Measurements from ENCODE around the gene USP6NL. TPM values are rescaled to one million over a fixed set of nuclear protein-coding genes. Genes with fewer than 3 reads are reported as not detected.
A peak's percentile ranks its signal among the peaks of the same experiment; 100 is the strongest.

Gene USP6NL
- total and polyA plus RNA-seq, 10 of the 15 experiments (the other 5 are each of a cell fraction or from before 2014, with no cell fraction given), result 4.0 to 27.7 (median 18.2) TPM

DNA sequence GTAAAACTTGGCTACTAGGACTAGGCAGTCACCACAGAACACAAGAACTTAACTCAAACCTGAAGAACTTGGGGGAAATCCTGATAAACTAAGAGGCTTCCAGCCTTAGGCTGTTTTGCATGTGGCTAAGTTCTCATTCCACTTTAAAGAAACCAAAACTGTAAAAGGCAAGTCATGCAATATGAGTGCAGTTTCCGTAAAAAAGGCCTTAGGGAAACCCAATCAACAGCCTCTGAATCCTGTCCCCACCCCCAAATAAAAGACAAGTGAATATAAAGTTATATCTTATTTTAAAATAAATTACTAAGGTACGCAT is 95.1 kb downstream of the USP6NL start:
- H3K27me3 ChIP-seq (replicated peaks in 1 of 2; ENCODE audit: control insufficient read depth in 2 of 2, insufficient read depth in 2 of 2, low read length in 1 of 2), result no peaks in the 10 kb centered on the region
- peaks cover 0 to 18% of the 10 kb centered on the region in 2 experiments; a peak in 1 of 4 replicates for H3K36me3 ChIP-seq (ENCODE audit: control insufficient read depth in 2 of 2, insufficient read depth in 2 of 2, low read length in 1 of 2)
- H2AFZ ChIP-seq (ENCODE audit: control insufficient read depth, low read depth, low read length), result no peak overlapping the region
- ChIA-PET CTCF (interaction anchor here (0.8 to 3.9 kb wide), 19 partner anchors 9 to 273 kb away, joined by 3 to 125 read pairs (median 4); no protein-coding TSS in a partner anchor), RAD21 (ENCODE audit: unreplicated experiment) (interaction anchor here (0.8 to 3.5 kb wide), 9 partner anchors 16 to 242 kb away, joined by 3 to 56 read pairs (median 5); no protein-coding TSS in a partner anchor), SMC1A (ENCODE audit: uncharacterized antibody, unreplicated experiment) (interaction anchor here (1.4 to 4.4 kb wide), 10 partner anchors 9 to 244 kb away, joined by 4 to 67 read pairs (median 6); no protein-coding TSS in a partner anchor), POLR2A (no interaction called here)
- DNase-seq (ENCODE audit: low read depth, low spot score) (peak; percentile 67), ATAC-seq (peak; percentile 84), FAIRE-seq (no peak)
- H3K9me3 ChIP-seq (replicated peaks; ENCODE audit: control insufficient read depth, insufficient read depth, low read length), result no peaks in the 10 kb centered on the region
- H3K27ac ChIP-seq (ENCODE audit: control insufficient read depth, insufficient read depth), result peak overlapping the region; percentile 80
- intact Hi-C loops (cut with micrococcal nuclease; ENCODE audit: unreplicated experiment) (loop anchor here (2.0 kb wide), 3 partner anchors 86 to 204 kb away; no protein-coding TSS in a partner anchor), in situ Hi-C loops (cut with MboI) (loop anchor here (5.0 kb wide), 1 partner anchor 206 kb away; no protein-coding TSS in a partner anchor)
- H3K79me2 ChIP-seq (ENCODE audit: control insufficient read depth, insufficient read depth, low read length), result peaks cover 11% of the 10 kb centered on the region
- BruUV-seq (replicated peaks), result no TSS peak
- peak overlapping the region; percentile 38; the same call in 1 of the 2 replicates for H3K4me3 ChIP-seq
- no peak overlapping the region for H3K9ac ChIP-seq (ENCODE audit: control insufficient read depth, insufficient read depth, low read length)
- no peaks in the 10 kb centered on the region for H4K20me1 ChIP-seq (ENCODE audit: control insufficient read depth, insufficient read depth)
- 2% methylated on average over 2 of the region's 2 CpGs for WGBS (ENCODE audit: insufficient coverage, insufficient replicate concordance, low lambda C conversion rate, missing lambda C conversion rate)
- peak overlapping the region; percentile 58 for H3K4me2 ChIP-seq (ENCODE audit: control insufficient read depth, insufficient read depth)
- peaks cover 24% of the 10 kb centered on the region for H3K4me1 ChIP-seq (ENCODE audit: control insufficient read depth, insufficient read depth, low read length)
- TF ChIP-seq RELA (IDR thresholded peaks at IDR 0.05; ENCODE audit: borderline replicate concordance, partially characterized antibody) (no peak), TBL1XR1 (IDR thresholded peaks at IDR 0.05; ENCODE audit: low read depth, low read length) (no peak), POU2F2 (IDR thresholded peaks at IDR 0.05; ENCODE audit: borderline replicate concordance, low read depth, low read length) (peak; percentile 81; the same call in 2 of the 3 replicates), IRF4 (IDR thresholded peaks at IDR 0.05; ENCODE audit: low read depth, low read length) (peak; percentile 34; the same call in 1 of the 2 replicates), TCF7 (IDR thresholded peaks at IDR 0.05; ENCODE audit: borderline replicate concordance) (peak; percentile 61), CBX3 (IDR thresholded peaks at IDR 0.05; ENCODE audit: borderline replicate concordance, low read depth) (no peak), NFYB (IDR thresholded peaks at IDR 0.05; ENCODE audit: insufficient read depth, low read depth, low read length) (0 out of 2 replicates have a peak, but pooled peaks have one; percentile 45), ZSCAN29 (IDR thresholded peaks at IDR 0.05) (no peak), EED (IDR thresholded peaks at IDR 0.05; ENCODE audit: low read depth) (peak; percentile 78), IKZF1 (conservative IDR thresholded peaks at IDR 0.05) (peak; percentile 64), RUNX3 (IDR thresholded peaks at IDR 0.05; ENCODE audit: low read length) (peak; percentile 91), ETV6 (conservative IDR thresholded peaks at IDR 0.05 in 1 of 2, IDR thresholded peaks at IDR 0.05 in 1 of 2; ENCODE audit: borderline replicate concordance in 1 of 2, low read depth in 1 of 2) (peak in 1 of 2 experiments; percentile 61; a peak in 1 of 4 replicates), CREM (IDR thresholded peaks at IDR 0.05; ENCODE audit: low read depth) (0 out of 2 replicates have a peak, but pooled peaks have one; percentile 21), FOXM1 (IDR thresholded peaks at IDR 0.05; ENCODE audit: low read depth, low read length) (peak; percentile 45; the same call in 1 of the 2 replicates)
- TF ChIP-seq, protein P1, sequence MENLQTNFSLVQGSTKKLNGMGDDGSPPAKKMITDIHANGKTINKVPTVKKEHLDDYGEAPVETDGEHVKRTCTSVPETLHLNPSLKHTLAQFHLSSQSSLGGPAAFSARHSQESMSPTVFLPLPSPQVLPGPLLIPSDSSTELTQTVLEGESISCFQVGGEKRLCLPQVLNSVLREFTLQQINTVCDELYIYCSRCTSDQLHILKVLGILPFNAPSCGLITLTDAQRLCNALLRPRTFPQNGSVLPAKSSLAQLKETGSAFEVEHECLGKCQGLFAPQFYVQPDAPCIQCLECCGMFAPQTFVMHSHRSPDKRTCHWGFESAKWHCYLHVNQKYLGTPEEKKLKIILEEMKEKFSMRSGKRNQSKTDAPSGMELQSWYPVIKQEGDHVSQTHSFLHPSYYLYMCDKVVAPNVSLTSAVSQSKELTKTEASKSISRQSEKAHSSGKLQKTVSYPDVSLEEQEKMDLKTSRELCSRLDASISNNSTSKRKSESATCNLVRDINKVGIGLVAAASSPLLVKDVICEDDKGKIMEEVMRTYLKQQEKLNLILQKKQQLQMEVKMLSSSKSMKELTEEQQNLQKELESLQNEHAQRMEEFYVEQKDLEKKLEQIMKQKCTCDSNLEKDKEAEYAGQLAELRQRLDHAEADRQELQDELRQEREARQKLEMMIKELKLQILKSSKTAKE (IDR thresholded peaks at IDR 0.05; ENCODE audit: low read depth, poor library complexity, severe bottlenecking), result peak; percentile 45
- TF ChIP-seq, protein P2, sequence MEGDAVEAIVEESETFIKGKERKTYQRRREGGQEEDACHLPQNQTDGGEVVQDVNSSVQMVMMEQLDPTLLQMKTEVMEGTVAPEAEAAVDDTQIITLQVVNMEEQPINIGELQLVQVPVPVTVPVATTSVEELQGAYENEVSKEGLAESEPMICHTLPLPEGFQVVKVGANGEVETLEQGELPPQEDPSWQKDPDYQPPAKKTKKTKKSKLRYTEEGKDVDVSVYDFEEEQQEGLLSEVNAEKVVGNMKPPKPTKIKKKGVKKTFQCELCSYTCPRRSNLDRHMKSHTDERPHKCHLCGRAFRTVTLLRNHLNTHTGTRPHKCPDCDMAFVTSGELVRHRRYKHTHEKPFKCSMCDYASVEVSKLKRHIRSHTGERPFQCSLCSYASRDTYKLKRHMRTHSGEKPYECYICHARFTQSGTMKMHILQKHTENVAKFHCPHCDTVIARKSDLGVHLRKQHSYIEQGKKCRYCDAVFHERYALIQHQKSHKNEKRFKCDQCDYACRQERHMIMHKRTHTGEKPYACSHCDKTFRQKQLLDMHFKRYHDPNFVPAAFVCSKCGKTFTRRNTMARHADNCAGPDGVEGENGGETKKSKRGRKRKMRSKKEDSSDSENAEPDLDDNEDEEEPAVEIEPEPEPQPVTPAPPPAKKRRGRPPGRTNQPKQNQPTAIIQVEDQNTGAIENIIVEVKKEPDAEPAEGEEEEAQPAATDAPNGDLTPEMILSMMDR (IDR thresholded peaks at IDR 0.05 in 2 of 3, conservative IDR thresholded peaks at IDR 0.05 in 1 of 3; ENCODE audit: control insufficient read depth in 2 of 3, extremely low read depth in 1 of 3, insufficient read depth in 1 of 3, low read depth in 3 of 3, low read length in 3 of 3), result no peak
- TF ChIP-seq, protein P3, sequence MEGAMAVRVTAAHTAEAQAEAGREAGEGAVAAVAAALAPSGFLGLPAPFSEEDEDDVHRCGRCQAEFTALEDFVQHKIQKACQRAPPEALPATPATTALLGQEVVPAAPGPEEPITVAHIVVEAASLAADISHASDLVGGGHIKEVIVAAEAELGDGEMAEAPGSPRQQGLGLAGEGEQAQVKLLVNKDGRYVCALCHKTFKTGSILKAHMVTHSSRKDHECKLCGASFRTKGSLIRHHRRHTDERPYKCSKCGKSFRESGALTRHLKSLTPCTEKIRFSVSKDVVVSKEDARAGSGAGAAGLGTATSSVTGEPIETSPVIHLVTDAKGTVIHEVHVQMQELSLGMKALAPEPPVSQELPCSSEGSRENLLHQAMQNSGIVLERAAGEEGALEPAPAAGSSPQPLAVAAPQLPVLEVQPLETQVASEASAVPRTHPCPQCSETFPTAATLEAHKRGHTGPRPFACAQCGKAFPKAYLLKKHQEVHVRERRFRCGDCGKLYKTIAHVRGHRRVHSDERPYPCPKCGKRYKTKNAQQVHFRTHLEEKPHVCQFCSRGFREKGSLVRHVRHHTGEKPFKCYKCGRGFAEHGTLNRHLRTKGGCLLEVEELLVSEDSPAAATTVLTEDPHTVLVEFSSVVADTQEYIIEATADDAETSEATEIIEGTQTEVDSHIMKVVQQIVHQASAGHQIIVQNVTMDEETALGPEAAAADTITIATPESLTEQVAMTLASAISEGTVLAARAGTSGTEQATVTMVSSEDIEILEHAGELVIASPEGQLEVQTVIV (IDR thresholded peaks at IDR 0.05; ENCODE audit: borderline replicate concordance, partially characterized antibody), result no peak

Data from GM12878 (cell line).